ENCODE measurements around the gene PRRT3. TPM values are rescaled to one million over a fixed set of nuclear protein-coding genes. Genes with fewer than 3 reads are reported as not detected.

PRRT3 gene
- total RNA-seq, 2 experiments from 2014 or later: 5.6 to 5.7 TPM

- H3K36me3 Mint-ChIP-seq (ENCODE audit: low read depth): no peaks in the 10 kb centered on the region
- ChIA-PET POLR2A (interaction anchor here (0.8 to 1.8 kb wide), 2 partner anchors 14 to 16 kb away, joined by 3 to 5 read pairs; no protein-coding TSS in a partner anchor), CTCF (no interaction called here)
- peaks cover 32% of the 10 kb centered on the region for H3K4me1 Mint-ChIP-seq (ENCODE audit: low read depth)
- H3K9me3 Mint-ChIP-seq: no peaks in the 10 kb centered on the region
- H3K27ac Mint-ChIP-seq: no peak overlapping the region
- TF ChIP-seq CTCF (IDR thresholded peaks at IDR 0.05): no peak
- no peak overlapping the region for H3K4me3 Mint-ChIP-seq
- DNase-seq: no peak
- peaks cover 2% of the 10 kb centered on the region for H3K27me3 Mint-ChIP-seq
- ATAC-seq: no peak
- intact Hi-C loops (cut with micrococcal nuclease): no loop called here
Measured at GRCh38 chr3:9906480-9906879, 45.7 kb downstream of the PRRT3 start.

GRCh38 chr3:9903904-9904303 lies 48.3 kb downstream of the PRRT3 start:
- intact Hi-C loops (cut with micrococcal nuclease): no loop called here

GRCh38 chr3:9903238-9903624 lies 49.0 kb downstream of the PRRT3 start:
- ChIA-PET POLR2A (interaction anchor here (1.8 to 2.3 kb wide), 2 partner anchors 10 to 12 kb away, joined by 10 to 14 read pairs; partner anchors contain the start of gene JAGN1), CTCF (interaction anchor here (0.8 to 2.1 kb wide), 5 partner anchors 10 to 43 kb away, joined by 3 to 8 read pairs (median 4); partner anchors contain the start of gene CRELD1)
- H3K27me3 Mint-ChIP-seq: no peaks in the 10 kb centered on the region
- peaks cover 37% of the 10 kb centered on the region for H3K4me1 Mint-ChIP-seq (ENCODE audit: low read depth)
- no peaks in the 10 kb centered on the region for H3K9me3 Mint-ChIP-seq
- DNase-seq (peak; percentile 38), ATAC-seq (peak; percentile 13)
- H3K4me3 Mint-ChIP-seq: peak overlapping the region; percentile 46
- H3K27ac Mint-ChIP-seq: peak overlapping the region; percentile 73
- intact Hi-C loops (cut with micrococcal nuclease): no loop called here
- H3K36me3 Mint-ChIP-seq (ENCODE audit: low read depth): no peaks in the 10 kb centered on the region
- TF ChIP-seq CTCF (IDR thresholded peaks at IDR 0.05): no peak

More at GRCh38 chr3:9903904-9904303, 48.3 kb downstream of the PRRT3 start:
- TF ChIP-seq CTCF (IDR thresholded peaks at IDR 0.05): no peak
- H3K27ac Mint-ChIP-seq: no peak overlapping the region
- H3K27me3 Mint-ChIP-seq: no peaks in the 10 kb centered on the region
- CTCF ChIA-PET: interaction anchor here (2.1 kb wide), 1 partner anchor 42 kb away, joined by 5 read pairs; no protein-coding TSS in a partner anchor
- ATAC-seq (no peak), DNase-seq (no peak)
- no peaks in the 10 kb centered on the region for H3K36me3 Mint-ChIP-seq (ENCODE audit: low read depth)
- POLR2A ChIA-PET: no interaction called here
- no peak overlapping the region for H3K4me3 Mint-ChIP-seq
- no peaks in the 10 kb centered on the region for H3K9me3 Mint-ChIP-seq
- H3K4me1 Mint-ChIP-seq (ENCODE audit: low read depth): peaks cover 30% of the 10 kb centered on the region

- Mint-ChIP-seq H3K27me3 (no peaks in the 10 kb centered on the region), H3K9me3 (no peaks in the 10 kb centered on the region), H3K27ac (peak within 1 kb of the TSS; percentile 73), H3K4me3 (peak within 1 kb of the TSS; percentile 46), H3K4me1 (ENCODE audit: low read depth) (peaks cover 40% of the 10 kb centered on the region), H3K36me3 (ENCODE audit: low read depth) (no peaks in the 10 kb centered on the region)
- POLR2A ChIA-PET: interaction anchor here (0.7 to 2.3 kb wide), 5 partner anchors 9 to 49 kb away, joined by 3 to 14 read pairs (median 4); partner anchors contain the start of genes JAGN1 and PRRT3
- TF ChIP-seq CTCF (IDR thresholded peaks at IDR 0.05): no peak
- CTCF ChIA-PET: interaction anchor here (0.8 to 2.1 kb wide), 6 partner anchors 9 to 44 kb away, joined by 3 to 8 read pairs (median 4); partner anchors contain the start of gene CRELD1
- peak; percentile 82 for ATAC-seq
- intact Hi-C loops (cut with micrococcal nuclease): no loop called here
- DNase-seq: peak; percentile 43
Measured at GRCh38 chr3:9902372-9903237, 49.6 kb downstream of the PRRT3 start, which contains the start of gene IL17RE. Gene IL17RE, plus strand, starts transcription at chr3:9902848. Its CDS starts 85 bp downstream, at chr3:9902933.
